Measurements from ENCODE around the gene PAPLN.
"Not testable (repeated sequence)": the region's sequence is repeated elsewhere in the genome, so short reads cannot be mapped to it uniquely, and the experiment has no call there.

Gene PAPLN

GRCh38 chr14:73237219-73237785, at the start of gene PAPLN:
TSS of gene PAPLN (plus strand) at chr14:73237506. CDS start at chr14:73239779, 2,273 bp downstream.
- DNase-seq (ENCODE audit: low spot score) = no peak

- DNase-seq (ENCODE audit: low spot score) = peak; percentile 36
These were observed 48.8 kb upstream of the PAPLN start for GRCh38 chr14:73188501-73188911.

- no peak for DNase-seq (ENCODE audit: low spot score)
These were observed 47.7 kb upstream of the PAPLN start for GRCh38 chr14:73189651-73190050.

- DNase-seq (ENCODE audit: low spot score) = no peak
These were observed 45.9 kb upstream of the PAPLN start for GRCh38 chr14:73191441-73191840.

- not testable (repeated sequence) for DNase-seq (ENCODE audit: low spot score)
These were observed 43.0 kb upstream of the PAPLN start for GRCh38 chr14:73194306-73194705.

GRCh38 chr14:73198253-73198652, 39.1 kb upstream of the PAPLN start:
- no peak for DNase-seq (ENCODE audit: low spot score)

- DNase-seq (ENCODE audit: low spot score) = no peak
These were observed 33.8 kb upstream of the PAPLN start for GRCh38 chr14:73203527-73203926.

GRCh38 chr14:73207615-73208014, 29.7 kb upstream of the PAPLN start:
- no peak for DNase-seq (ENCODE audit: low spot score)

GRCh38 chr14:73208390-73208789, 28.9 kb upstream of the PAPLN start:
- no peak for DNase-seq (ENCODE audit: low spot score)

- DNase-seq (ENCODE audit: low spot score) = no peak
These were observed 28.5 kb upstream of the PAPLN start for GRCh38 chr14:73208846-73209245.

- DNase-seq (ENCODE audit: low spot score) = no peak
These were observed 27.4 kb upstream of the PAPLN start for GRCh38 chr14:73209953-73210352.

- DNase-seq (ENCODE audit: low spot score) = no peak
These were observed 25.9 kb upstream of the PAPLN start for GRCh38 chr14:73211251-73212040.

- DNase-seq (ENCODE audit: low spot score) = no peak
These were observed 21.3 kb upstream of the PAPLN start for GRCh38 chr14:73216030-73216429.

GRCh38 chr14:73217411-73217810, 19.9 kb upstream of the PAPLN start:
- DNase-seq (ENCODE audit: low spot score) = no peak

- DNase-seq (ENCODE audit: low spot score) = no peak
These were observed 17.2 kb upstream of the PAPLN start for GRCh38 chr14:73220061-73220460.

- no peak for DNase-seq (ENCODE audit: low spot score)
These were observed 16.7 kb upstream of the PAPLN start for GRCh38 chr14:73220634-73221033.

GRCh38 chr14:73221945-73222344, 15.4 kb upstream of the PAPLN start:
- no peak for DNase-seq (ENCODE audit: low spot score)

- DNase-seq (ENCODE audit: low spot score) = no peak
These were observed 14.3 kb upstream of the PAPLN start for GRCh38 chr14:73223049-73223448.

- DNase-seq (ENCODE audit: low spot score) = no peak
These were observed 11.8 kb upstream of the PAPLN start for GRCh38 chr14:73225496-73225895.

GRCh38 chr14:73227812-73228781, 9.2 kb upstream of the PAPLN start:
- no peak for DNase-seq (ENCODE audit: low spot score)

- no peak for DNase-seq (ENCODE audit: low spot score)
These were observed 7.3 kb upstream of the PAPLN start for GRCh38 chr14:73230051-73230450.

GRCh38 chr14:73231981-73232851, 5.1 kb upstream of the PAPLN start:
- DNase-seq (ENCODE audit: low spot score) = peak; percentile 25
